GM21381 (cell line): ENCODE measurements around the gene PCDHA8.
"Not testable (repeated sequence)": the region's sequence is repeated elsewhere in the genome, so short reads cannot be mapped to it uniquely, and the experiment has no call there.

Experiments used
- ATAC-seq: cut with Tn5 transposase; IDR thresholded peaks from one replicate; pipeline ENCODE4 v1.9.1; 2021; ENCODE audit warnings: mild to moderate bottlenecking, moderate library complexity; ENCODE audit not compliant: unreplicated experiment

The PCDHA8 gene

DNA sequence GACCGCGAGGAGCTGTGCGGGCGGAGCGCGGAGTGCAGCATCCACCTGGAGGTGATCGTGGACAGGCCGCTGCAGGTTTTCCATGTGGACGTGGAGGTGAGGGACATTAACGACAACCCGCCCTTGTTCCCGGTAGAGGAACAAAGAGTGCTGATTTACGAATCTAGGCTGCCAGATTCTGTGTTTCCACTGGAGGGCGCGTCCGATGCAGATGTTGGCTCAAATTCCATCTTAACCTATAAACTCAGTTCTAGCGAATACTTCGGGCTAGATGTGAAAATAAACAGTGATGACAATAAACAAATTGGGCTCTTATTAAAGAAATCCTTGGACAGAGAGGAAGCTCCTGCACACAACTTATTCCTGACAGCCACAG, 12.6 kb upstream of the PCDHA8 start:
- no peak for ATAC-seq

DNA sequence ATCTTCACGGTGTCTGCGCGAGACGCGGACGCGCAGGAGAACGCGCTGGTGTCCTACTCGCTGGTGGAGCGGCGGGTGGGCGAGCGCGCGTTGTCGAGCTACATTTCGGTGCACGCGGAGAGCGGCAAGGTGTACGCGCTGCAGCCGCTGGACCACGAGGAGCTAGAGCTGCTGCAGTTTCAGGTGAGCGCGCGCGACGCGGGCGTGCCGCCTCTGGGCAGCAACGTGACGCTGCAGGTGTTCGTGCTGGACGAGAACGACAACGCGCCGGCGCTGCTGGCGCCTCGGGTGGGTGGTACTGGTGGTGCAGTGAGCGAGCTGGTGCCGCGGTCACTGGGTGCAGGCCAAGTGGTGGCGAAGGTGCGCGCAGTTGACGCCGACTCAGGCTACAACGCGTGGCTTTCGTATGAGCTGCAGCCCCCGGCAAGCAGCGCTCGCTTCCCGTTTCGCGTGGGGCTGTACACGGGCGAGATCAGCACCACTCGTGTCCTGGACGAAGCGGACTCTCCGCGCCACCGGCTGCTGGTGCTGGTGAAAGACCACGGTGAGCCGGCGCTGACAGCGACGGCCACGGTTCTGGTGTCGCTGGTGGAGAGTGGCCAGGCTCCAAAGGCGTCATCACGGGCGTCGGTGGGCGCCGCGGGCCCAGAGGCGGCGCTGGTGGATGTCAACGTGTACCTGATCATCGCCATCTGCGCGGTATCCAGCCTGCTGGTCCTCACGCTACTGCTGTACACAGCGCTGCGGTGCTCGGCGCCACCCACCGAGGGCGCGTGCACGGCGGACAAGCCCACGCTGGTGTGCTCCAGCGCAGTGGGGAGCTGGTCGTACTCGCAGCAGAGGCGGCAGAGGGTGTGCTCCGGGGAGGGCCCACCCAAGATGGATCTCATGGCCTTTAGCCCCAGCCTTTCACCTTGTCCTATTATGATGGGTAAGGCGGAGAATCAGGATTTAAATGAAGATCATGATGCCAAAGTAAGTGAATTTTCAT, 11.2 kb upstream of the PCDHA8 start:
- ATAC-seq = not testable (repeated sequence)

DNA sequence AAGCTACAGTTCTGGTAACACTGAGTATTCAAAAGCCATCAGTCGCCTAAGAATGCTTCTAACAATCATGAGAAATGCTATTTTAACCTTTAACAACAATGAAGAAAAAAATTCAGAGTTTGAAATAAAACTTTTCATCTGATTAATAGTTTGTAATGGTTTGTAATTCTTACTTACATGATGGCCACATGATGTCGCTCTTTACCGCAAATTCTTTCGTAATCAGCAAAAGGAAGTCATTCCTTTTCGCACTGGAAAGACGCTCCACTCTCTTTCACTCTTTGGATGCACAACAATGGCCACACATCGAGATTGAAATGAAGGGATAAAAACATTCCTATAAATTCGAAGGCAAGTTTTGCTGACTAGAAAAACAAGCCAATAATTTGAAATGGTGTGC, 7.0 kb upstream of the PCDHA8 start, which contains the start of gene PCDHA7:
Gene PCDHA7, plus strand, starts transcription at position 277 of the 400 bp plus-strand sequence. Its CDS starts 115 bp downstream, at position 392.
- no peak for ATAC-seq

GRCh38 chr5:140834439-140835008, 6.5 kb upstream of the PCDHA8 start:
- not testable (repeated sequence) for ATAC-seq

- ATAC-seq = no peak
These were observed 5.1 kb upstream of the PCDHA8 start for GRCh38 chr5:140835622-140836510.

GRCh38 chr5:140842798-140843733, 2.1 kb downstream of the PCDHA8 start:
- ATAC-seq = no peak

- not testable (repeated sequence) for ATAC-seq
These were observed 7.4 kb downstream of the PCDHA8 start, which contains the start of gene PCDHA9 for GRCh38 chr5:140848139-140849102. PCDHA9 (plus strand) TSS chr5:140848382; CDS start chr5:140848496, 114 bp downstream.

DNA sequence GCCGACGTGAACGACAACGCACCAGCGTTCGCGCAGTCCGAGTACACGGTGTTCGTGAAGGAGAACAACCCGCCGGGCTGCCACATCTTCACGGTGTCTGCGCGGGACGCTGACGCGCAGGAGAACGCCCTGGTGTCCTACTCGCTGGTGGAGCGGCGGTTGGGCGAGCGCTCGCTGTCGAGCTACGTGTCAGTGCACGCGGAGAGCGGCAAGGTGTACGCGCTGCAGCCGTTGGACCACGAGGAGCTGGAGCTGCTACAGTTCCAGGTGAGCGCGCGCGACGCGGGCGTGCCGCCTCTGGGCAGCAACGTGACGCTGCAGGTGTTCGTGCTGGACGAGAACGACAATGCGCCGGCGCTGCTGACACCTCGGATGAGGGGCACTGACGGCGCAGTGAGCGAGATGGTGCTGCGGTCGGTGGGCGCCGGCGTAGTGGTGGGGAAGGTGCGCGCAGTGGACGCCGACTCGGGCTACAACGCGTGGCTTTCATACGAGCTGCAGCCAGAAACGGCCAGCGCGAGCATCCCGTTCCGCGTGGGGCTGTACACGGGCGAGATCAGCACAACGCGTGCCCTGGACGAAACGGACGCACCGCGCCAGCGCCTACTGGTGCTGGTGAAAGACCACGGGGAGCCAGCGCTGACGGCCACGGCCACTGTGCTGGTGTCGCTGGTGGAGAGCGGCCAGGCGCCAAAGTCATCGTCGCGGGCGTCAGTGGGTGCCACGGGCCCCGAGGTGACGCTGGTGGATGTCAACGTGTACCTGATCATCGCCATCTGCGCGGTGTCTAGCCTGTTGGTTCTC, 9.0 kb downstream of the PCDHA8 start:
- ATAC-seq = not testable (repeated sequence)

DNA sequence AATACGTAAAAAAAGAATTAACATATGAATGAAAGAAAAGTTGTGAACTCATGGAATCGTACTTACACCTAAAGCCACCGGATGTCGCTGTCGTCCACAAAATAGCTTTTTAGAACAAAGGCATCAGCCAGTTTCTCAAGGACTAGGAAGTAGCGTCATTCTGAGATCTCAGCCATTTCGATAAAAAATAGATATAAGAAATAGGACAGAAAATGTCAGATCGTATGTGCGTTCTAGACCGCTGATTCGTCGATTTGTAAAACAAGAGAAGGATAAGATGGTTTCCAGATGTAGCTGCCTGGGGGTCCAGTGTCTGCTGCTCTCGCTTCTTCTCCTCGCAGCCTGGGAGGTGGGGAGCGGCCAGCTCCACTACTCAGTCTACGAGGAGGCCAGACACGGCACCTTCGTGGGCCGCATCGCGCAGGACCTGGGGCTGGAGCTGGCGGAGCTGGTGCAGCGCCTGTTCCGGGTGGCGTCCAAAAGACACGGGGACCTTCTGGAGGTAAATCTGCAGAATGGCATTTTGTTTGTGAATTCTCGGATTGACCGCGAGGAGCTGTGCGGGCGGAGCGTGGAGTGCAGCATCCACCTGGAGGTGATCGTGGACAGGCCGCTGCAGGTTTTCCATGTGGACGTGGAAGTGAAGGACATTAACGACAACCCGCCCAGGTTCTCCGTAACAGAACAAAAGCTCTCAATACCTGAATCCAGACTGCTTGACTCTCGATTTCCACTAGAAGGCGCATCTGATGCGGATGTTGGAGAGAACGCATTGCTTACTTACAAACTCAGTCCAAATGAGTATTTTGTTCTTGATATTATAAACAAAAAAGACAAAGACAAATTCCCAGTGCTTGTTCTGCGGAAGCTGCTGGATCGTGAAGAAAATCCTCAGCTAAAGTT, 15.0 kb downstream of the PCDHA8 start, which contains the start of gene PCDHA10:
Gene PCDHA10, plus strand, starts transcription at position 126 of the 903 bp plus-strand sequence. Its CDS starts 152 bp downstream, at position 278.
- no peak for ATAC-seq

DNA sequence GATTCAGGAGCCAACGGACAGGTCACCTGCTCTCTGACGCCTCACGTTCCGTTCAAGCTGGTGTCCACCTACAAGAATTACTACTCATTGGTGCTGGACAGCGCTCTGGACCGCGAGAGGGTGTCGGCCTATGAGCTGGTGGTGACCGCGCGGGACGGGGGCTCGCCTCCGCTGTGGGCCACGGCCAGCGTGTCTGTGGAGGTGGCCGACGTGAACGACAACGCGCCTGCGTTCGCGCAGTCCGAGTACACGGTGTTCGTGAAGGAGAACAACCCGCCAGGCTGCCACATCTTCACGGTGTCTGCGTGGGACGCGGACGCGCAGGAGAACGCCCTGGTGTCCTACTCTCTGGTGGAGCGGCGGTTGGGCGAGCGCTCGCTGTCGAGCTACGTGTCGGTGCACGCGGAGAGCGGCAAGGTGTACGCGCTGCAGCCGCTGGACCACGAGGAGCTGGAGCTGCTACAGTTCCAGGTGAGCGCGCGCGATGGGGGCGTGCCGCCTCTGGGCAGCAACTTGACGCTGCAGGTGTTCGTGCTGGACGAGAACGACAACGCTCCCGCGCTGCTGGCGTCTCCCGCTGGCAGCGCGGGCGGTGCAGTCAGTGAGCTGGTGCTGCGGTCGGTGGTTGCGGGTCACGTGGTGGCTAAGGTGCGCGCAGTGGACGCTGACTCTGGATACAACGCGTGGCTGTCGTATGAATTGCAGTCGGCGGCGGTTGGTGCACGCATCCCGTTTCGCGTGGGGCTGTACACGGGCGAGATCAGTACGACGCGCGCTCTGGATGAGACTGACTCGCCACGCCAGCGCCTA, 16.4 kb downstream of the PCDHA8 start:
- ATAC-seq = no peak

- no peak for ATAC-seq
These were observed 16.9 kb downstream of the PCDHA8 start for GRCh38 chr5:140857987-140858240.

GRCh38 chr5:140862441-140863295, 21.7 kb downstream of the PCDHA8 start:
- ATAC-seq = no peak

- no peak for ATAC-seq
These were observed 28.0 kb downstream of the PCDHA8 start, which contains the start of gene PCDHA11 for GRCh38 chr5:140868721-140869554. PCDHA11 (plus strand) TSS chr5:140868957; CDS start chr5:140869104, 147 bp downstream.

GRCh38 chr5:140869555-140869886, 28.5 kb downstream of the PCDHA8 start:
- no peak for ATAC-seq
